Calu3 (cell line): ENCODE results near the gene USP24. TPM values are rescaled to one million over a fixed set of nuclear protein-coding genes. Genes with fewer than 3 reads are reported as not detected.
A peak's percentile ranks its signal among the peaks of the same experiment; 100 is the strongest.

Experiments used
- BruUV-seq: library from RNA; stranded (reverse); fragments of 400-500 nt; replicated peaks from 2 replicates; lab custom pipeline; 2021; lab: Mats Ljungman, UMichigan
- CTCF ChIA-PET: fragments of 300-600 bp; sonication (Branson Sonifier 250); formaldehyde crosslinking; loops from one replicate; lab custom pipeline; 2022; ENCODE audit warnings: antibody characterized with exemption; lab: Charles Lee
- DNase-seq: peaks from one replicate; pipeline ENCODE4 v3.0.0; 2022
- H3K27ac Mint-ChIP-seq: one replicate; pipeline ENCODE4 v1.8.0; 2022; ENCODE audit warnings: mixed read lengths; ENCODE audit not compliant: unreplicated experiment
- H3K27me3 Mint-ChIP-seq: one replicate; pipeline ENCODE4 v1.8.0; 2022; ENCODE audit warnings: mixed read lengths; ENCODE audit not compliant: unreplicated experiment
- H3K36me3 Mint-ChIP-seq: one replicate; pipeline ENCODE4 v1.8.0; 2022; ENCODE audit warnings: mild to moderate bottlenecking, moderate library complexity, mixed read lengths; ENCODE audit not compliant: insufficient read depth, unreplicated experiment
- H3K4me1 Mint-ChIP-seq: one replicate; pipeline ENCODE4 v1.8.0; 2022; ENCODE audit warnings: mild to moderate bottlenecking, low read depth, mixed read lengths; ENCODE audit not compliant: unreplicated experiment
- H3K4me3 Mint-ChIP-seq: one replicate; pipeline ENCODE4 v1.8.0; 2022; ENCODE audit warnings: mild to moderate bottlenecking, low read depth, moderate library complexity, mixed read lengths; ENCODE audit not compliant: unreplicated experiment
- H3K9me3 Mint-ChIP-seq: one replicate; pipeline ENCODE4 v1.8.0; 2022; ENCODE audit warnings: low read depth, mixed read lengths; ENCODE audit not compliant: unreplicated experiment
- CTCF ChIP-seq: fragments of 200-600 bp; IDR thresholded peaks from one replicate; pipeline ENCODE4 v1.8.0; 2022; ENCODE audit warnings: antibody characterized with exemption; ENCODE audit not compliant: unreplicated experiment
- intact Hi-C: fragments of 100-400 bp; cut with micrococcal nuclease; formaldehyde crosslinking; loops from one replicate; pipeline ENCODE4 v1.10.0; 2022; ENCODE audit not compliant: unreplicated experiment
- total RNA-seq: library from RNA; stranded (reverse); gene quantifications from 2 replicates; pipeline ENCODE4 v1.2.3, GENCODE V29; 2022

USP24 gene
- total RNA-seq, 1 experiment from 2014 or later: 45.3 TPM

GRCh38 chr1:55131801-55132200 lies 83.4 kb downstream of the USP24 start:
- CTCF ChIA-PET: no interaction called here
- peaks cover 15% of the 10 kb centered on the region for H3K36me3 Mint-ChIP-seq
- TF ChIP-seq CTCF: no peak
- peaks cover 6% of the 10 kb centered on the region for H3K9me3 Mint-ChIP-seq
- H3K27me3 Mint-ChIP-seq: no peaks in the 10 kb centered on the region
- H3K27ac Mint-ChIP-seq: no peak overlapping the region
- no peak overlapping the region for H3K4me3 Mint-ChIP-seq
- BruUV-seq: no TSS peak
- intact Hi-C loops: no loop called here
- peaks cover 23% of the 10 kb centered on the region for H3K4me1 Mint-ChIP-seq
- DNase-seq: no peak

GRCh38 chr1:55131218-55131617 lies 83.9 kb downstream of the USP24 start:
- no peak for DNase-seq
- H3K4me1 Mint-ChIP-seq: peaks cover 23% of the 10 kb centered on the region
- no peak overlapping the region for H3K4me3 Mint-ChIP-seq
- intact Hi-C loops: no loop called here
- TF ChIP-seq CTCF: no peak
- H3K9me3 Mint-ChIP-seq: peaks cover 6% of the 10 kb centered on the region
- CTCF ChIA-PET: no interaction called here
- peaks cover 16% of the 10 kb centered on the region for H3K36me3 Mint-ChIP-seq
- BruUV-seq: no TSS peak
- no peaks in the 10 kb centered on the region for H3K27me3 Mint-ChIP-seq
- no peak overlapping the region for H3K27ac Mint-ChIP-seq

DNA sequence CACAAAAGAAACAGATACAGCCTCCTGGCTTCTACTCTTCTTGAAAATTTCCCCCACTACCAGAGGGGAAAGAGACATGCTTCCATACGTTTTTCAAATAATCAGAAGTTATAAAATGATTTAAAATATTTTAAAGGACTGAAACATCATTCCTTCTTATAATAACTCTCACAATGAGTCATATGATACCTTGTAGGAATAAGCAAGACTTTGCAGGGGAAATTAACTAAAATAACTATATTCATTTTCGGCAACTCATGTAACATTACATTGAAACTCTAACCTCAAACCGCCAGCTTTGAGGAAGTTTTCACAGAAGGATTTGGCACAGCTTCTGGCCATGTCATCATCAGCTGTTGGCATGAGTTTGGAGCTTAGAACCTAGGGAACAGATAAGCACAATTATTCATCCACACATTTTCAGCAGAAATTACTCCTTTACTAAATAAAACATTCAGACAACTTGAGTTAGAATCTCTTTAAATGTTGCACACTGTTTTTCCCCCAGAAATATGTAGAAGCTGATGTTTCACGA lies 85.9 kb downstream of the USP24 start:
- no peak for TF ChIP-seq CTCF
- Mint-ChIP-seq H3K27ac (no peak overlapping the region), H3K4me1 (peaks cover 23% of the 10 kb centered on the region), H3K27me3 (no peaks in the 10 kb centered on the region), H3K9me3 (peaks cover 6% of the 10 kb centered on the region), H3K36me3 (peaks cover 27% of the 10 kb centered on the region), H3K4me3 (no peak overlapping the region)
- DNase-seq: no peak
- CTCF ChIA-PET: no interaction called here
- intact Hi-C loops: loop anchor here (2.0 kb wide), 1 partner anchor 18 kb away; no protein-coding TSS in a partner anchor
- no TSS peak for BruUV-seq

DNA sequence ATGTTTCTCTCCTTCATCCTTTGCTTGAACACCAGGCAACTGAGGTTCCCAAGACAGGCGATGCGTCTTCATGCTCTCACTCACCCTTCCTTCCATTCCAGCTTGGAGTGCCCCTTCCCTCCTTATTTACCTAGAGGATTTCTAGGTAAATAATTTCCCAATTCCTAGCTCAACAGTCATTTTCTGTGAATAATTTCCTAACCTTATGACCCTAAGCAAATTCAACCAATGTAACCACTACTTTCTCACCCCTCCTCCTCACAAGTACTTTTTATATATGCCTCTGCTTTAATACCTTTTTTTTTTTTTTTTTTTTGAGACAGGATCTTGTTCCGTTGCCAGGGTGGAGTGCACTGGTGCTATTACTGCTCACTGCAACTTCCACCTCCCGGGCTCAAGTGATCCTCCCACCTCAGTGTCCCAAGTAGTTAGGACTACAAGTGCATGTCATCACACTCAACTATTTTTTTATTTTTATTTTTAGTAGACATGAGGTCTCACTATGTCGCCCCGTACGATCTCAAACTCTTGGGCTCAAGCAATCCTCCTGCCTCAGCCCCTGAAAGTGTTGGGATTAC lies 86.7 kb downstream of the USP24 start:
- Mint-ChIP-seq H3K36me3 (peaks cover 23% of the 10 kb centered on the region), H3K4me1 (peaks cover 23% of the 10 kb centered on the region), H3K9me3 (peaks cover 6% of the 10 kb centered on the region), H3K4me3 (peak overlapping the region; percentile 41), H3K27ac (peak overlapping the region; percentile 57), H3K27me3 (no peaks in the 10 kb centered on the region)
- CTCF ChIA-PET: interaction anchor here (0.7 kb wide), 4 partner anchors 21 to 1721 kb away, joined by 3 to 6 read pairs (median 6); no protein-coding TSS in a partner anchor
- intact Hi-C loops: loop anchor here (2.0 kb wide), 1 partner anchor 18 kb away; no protein-coding TSS in a partner anchor
- TF ChIP-seq CTCF: no peak
- no peak for DNase-seq
- no TSS peak for BruUV-seq
